GM12864 (cell line): Measurements from ENCODE around the gene EYS.
"Not testable (repeated sequence)": the region's sequence is repeated elsewhere in the genome, so short reads cannot be mapped to it uniquely, and the experiment has no call there.

Experiments
- DNase-seq: peaks from one replicate; pipeline ENCODE4 v3.0.0-alpha.2; 2011; ENCODE audit warnings: low read depth
- H3K4me3 ChIP-seq: 2 replicates; pipeline ENCODE4 v1.5.1; 2011; ENCODE audit warnings: mild to moderate bottlenecking, low read depth, low read length, control low read depth
- CTCF ChIP-seq: IDR thresholded peaks from 2 replicates; pipeline ENCODE4 v1.5.1; 2011; ENCODE audit warnings: low read depth, mild to moderate bottlenecking, moderate library complexity, low read length, control low read depth, inconsistent platforms; ENCODE audit errors: missing control alignments

Gene EYS

GRCh38 chr6:65595540-65595939 lies 111.5 kb downstream of the EYS start:
- TF ChIP-seq CTCF = no peak
- DNase-seq = no peak
- H3K4me3 ChIP-seq = no peak overlapping the region

GRCh38 chr6:65570340-65570739 lies 136.7 kb downstream of the EYS start:
- no peak overlapping the region for H3K4me3 ChIP-seq
- DNase-seq = no peak
- no peak for TF ChIP-seq CTCF

GRCh38 chr6:65569505-65569904 lies 137.5 kb downstream of the EYS start:
- DNase-seq = no peak
- no peak for TF ChIP-seq CTCF
- no peak overlapping the region for H3K4me3 ChIP-seq

GRCh38 chr6:65569056-65569455 lies 138.0 kb downstream of the EYS start:
- not testable (repeated sequence) for DNase-seq, H3K4me3 ChIP-seq

GRCh38 chr6:65566117-65566516 lies 140.9 kb downstream of the EYS start:
- no peak for DNase-seq
- no peak for TF ChIP-seq CTCF

GRCh38 chr6:65558071-65558470 lies 149.0 kb downstream of the EYS start:
- TF ChIP-seq CTCF = no peak
- no peak for DNase-seq
- no peak overlapping the region for H3K4me3 ChIP-seq

More at GRCh38 chr6:65566117-65566516, 140.9 kb downstream of the EYS start:
- H3K4me3 ChIP-seq = no peak overlapping the region

- no peak for DNase-seq
- no peak for TF ChIP-seq CTCF
- H3K4me3 ChIP-seq = no peak overlapping the region
These were observed 149.8 kb downstream of the EYS start for GRCh38 chr6:65557224-65557623.

- TF ChIP-seq CTCF = no peak
- H3K4me3 ChIP-seq = no peak overlapping the region
- no peak for DNase-seq
These were observed 160.1 kb downstream of the EYS start for GRCh38 chr6:65546894-65547293.
